ENCODE results near the gene EXOC1. TPM values are rescaled to one million over a fixed set of nuclear protein-coding genes. Genes with fewer than 3 reads are reported as not detected.
A peak's percentile ranks its signal among the peaks of the same experiment; 100 is the strongest.

EXOC1 gene
- total and polyA plus RNA-seq, 9 of the 15 experiments (the other 6 are each of a cell fraction or from before 2014, with no cell fraction given) = 16.0 to 45.5 (median 26.2) TPM

GRCh38 chr4:55853484-55854046, at the start of gene EXOC1 (continued):
- TF ChIP-seq RREB1 (CRISPR knock-in tag; IDR thresholded peaks at IDR 0.05) (0 out of 2 replicates have a peak, but pooled peaks have one; percentile 22), ZNF77 (CRISPR knock-in tag; IDR thresholded peaks at IDR 0.05) (no peak), ZNF318 (IDR thresholded peaks at IDR 0.05; ENCODE audit: borderline replicate concordance in 1 of 2, low read depth in 1 of 2) (no peak)
- TF ChIP-seq, protein P1, sequence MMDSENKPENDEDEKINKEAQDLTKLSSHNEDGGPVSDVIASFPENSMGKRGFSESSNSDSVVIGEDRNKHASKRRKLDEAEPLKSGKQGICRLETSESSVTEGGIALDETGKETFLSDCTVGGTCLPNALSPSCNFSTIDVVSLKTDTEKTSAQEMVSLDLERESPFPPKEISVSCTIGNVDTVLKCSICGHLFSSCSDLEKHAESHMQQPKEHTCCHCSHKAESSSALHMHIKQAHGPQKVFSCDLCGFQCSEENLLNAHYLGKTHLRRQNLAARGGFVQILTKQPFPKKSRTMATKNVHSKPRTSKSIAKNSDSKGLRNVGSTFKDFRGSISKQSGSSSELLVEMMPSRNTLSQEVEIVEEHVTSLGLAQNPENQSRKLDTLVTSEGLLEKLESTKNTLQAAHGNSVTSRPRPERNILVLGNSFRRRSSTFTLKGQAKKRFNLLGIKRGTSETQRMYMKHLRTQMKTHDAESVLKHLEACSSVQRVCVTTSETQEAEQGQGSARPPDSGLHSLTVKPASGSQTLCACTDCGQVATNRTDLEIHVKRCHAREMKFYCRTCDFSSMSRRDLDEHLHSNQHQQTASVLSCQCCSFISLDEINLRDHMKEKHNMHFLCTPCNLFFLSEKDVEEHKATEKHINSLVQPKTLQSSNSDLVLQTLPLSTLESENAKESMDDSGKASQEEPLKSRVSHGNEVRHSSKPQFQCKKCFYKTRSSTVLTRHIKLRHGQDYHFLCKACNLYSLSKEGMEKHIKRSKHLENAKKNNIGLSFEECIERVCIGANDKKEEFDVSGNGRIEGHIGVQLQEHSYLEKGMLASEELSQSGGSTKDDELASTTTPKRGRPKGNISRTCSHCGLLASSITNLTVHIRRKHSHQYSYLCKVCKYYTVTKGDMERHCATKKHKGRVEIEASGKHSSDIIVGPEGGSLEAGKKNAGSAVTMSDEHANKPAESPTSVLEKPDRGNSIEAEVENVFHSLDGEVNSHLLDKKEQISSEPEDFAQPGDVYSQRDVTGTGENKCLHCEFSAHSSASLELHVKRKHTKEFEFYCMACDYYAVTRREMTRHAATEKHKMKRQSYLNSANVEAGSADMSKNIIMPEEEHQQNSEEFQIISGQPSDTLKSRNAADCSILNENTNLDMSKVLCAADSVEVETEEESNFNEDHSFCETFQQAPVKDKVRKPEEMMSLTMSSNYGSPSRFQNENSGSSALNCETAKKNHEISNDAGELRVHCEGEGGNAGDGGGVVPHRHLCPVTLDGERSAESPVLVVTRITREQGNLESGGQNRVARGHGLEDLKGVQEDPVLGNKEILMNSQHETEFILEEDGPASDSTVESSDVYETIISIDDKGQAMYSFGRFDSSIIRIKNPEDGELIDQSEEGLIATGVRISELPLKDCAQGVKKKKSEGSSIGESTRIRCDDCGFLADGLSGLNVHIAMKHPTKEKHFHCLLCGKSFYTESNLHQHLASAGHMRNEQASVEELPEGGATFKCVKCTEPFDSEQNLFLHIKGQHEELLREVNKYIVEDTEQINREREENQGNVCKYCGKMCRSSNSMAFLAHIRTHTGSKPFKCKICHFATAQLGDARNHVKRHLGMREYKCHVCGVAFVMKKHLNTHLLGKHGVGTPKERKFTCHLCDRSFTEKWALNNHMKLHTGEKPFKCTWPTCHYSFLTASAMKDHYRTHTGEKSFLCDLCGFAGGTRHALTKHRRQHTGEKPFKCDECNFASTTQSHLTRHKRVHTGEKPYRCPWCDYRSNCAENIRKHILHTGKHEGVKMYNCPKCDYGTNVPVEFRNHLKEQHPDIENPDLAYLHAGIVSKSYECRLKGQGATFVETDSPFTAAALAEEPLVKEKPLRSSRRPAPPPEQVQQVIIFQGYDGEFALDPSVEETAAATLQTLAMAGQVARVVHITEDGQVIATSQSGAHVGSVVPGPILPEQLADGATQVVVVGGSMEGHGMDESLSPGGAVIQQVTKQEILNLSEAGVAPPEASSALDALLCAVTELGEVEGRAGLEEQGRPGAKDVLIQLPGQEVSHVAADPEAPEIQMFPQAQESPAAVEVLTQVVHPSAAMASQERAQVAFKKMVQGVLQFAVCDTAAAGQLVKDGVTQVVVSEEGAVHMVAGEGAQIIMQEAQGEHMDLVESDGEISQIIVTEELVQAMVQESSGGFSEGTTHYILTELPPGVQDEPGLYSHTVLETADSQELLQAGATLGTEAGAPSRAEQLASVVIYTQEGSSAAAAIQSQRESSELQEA (IDR thresholded peaks at IDR 0.05; ENCODE audit: low read depth) = no peak

All from K562 (cell line).